HEK293 (cell line): ENCODE data around the gene ATXN10.

Experiments used
- CTCF ChIA-PET: fragments of 350-600 bp; formaldehyde crosslinking; extraction: SDS; loops from one replicate; lab custom pipeline; 2021; ENCODE audit warnings: antibody characterized with exemption; lab: Yijun Ruan, JAX
- POLR2A ChIA-PET: fragments of 300-600 bp; formaldehyde crosslinking; extraction: SDS; loops from one replicate; lab custom pipeline; 2020; ENCODE audit warnings: antibody characterized with exemption, inconsistent platforms; lab: Yijun Ruan, JAX
- H3K27ac ChIP-seq: fragments of 200-500 bp; sonication (Bioruptor generic); 2 replicates; pipeline ENCODE4 v1.5.1; 2014; ENCODE audit warnings: low read depth, low read length, control low read depth, inconsistent platforms; ENCODE audit errors: extremely low read depth
- H3K36me3 ChIP-seq, 2 experiments: fragments of 200-500 bp in 1 of 2; sonication (Bioruptor generic) in 1 of 2; 1 replicate in 1 of 2; 2 replicates in 1 of 2; pipeline ENCODE4 v1.5.1; 2014 to 2017; ENCODE audit warnings: inconsistent platforms in 2 of 2, low read length in 2 of 2; ENCODE audit not compliant: control insufficient read depth in 2 of 2, insufficient read depth in 1 of 2
- H3K4me1 ChIP-seq: fragments of 200-500 bp; sonication (Bioruptor generic); 2 replicates; pipeline ENCODE4 v1.5.1; 2014; ENCODE audit warnings: mild to moderate bottlenecking, low read length, inconsistent platforms; ENCODE audit not compliant: control insufficient read depth, insufficient read depth
- H3K4me3 ChIP-seq: 2 replicates; pipeline ENCODE4 v1.5.1; 2011; ENCODE audit warnings: low read depth, mild to moderate bottlenecking, control low read depth, low read length, moderate library complexity
- H3K9me3 ChIP-seq: fragments of 200-500 bp; sonication (Bioruptor generic); 2 replicates; pipeline ENCODE4 v1.5.1; 2014; ENCODE audit warnings: low read depth, low read length, inconsistent platforms; ENCODE audit not compliant: control insufficient read depth, insufficient read depth
- ZBTB20 ChIP-seq: fragments of 450-650 bp; formaldehyde crosslinking; IDR thresholded peaks from 2 replicates; pipeline ENCODE4 v1.5.1; 2016; ENCODE audit warnings: missing biosample characterization, missing genetic modification characterization
- ZBTB21 ChIP-seq: fragments of 450-650 bp; formaldehyde crosslinking; IDR thresholded peaks from 2 replicates; pipeline ENCODE4 v1.5.1; 2017; ENCODE audit warnings: missing biosample characterization, missing genetic modification characterization
- ZFP41 ChIP-seq: fragments of 450-650 bp; formaldehyde crosslinking; IDR thresholded peaks from 2 replicates; pipeline ENCODE4 v1.5.1; 2016; ENCODE audit warnings: missing biosample characterization, missing genetic modification characterization, borderline replicate concordance
- ZNF10 ChIP-seq: fragments of 450-650 bp; formaldehyde crosslinking; IDR thresholded peaks from 2 replicates; pipeline ENCODE4 v1.5.1; 2017; ENCODE audit warnings: missing biosample characterization, missing genetic modification characterization
- ZNF133 ChIP-seq: fragments of 450-650 bp; formaldehyde crosslinking; IDR thresholded peaks from 2 replicates; pipeline ENCODE4 v1.5.1; 2016; ENCODE audit warnings: missing biosample characterization, missing genetic modification characterization
- ZNF157 ChIP-seq: fragments of 450-650 bp; formaldehyde crosslinking; IDR thresholded peaks from 2 replicates; pipeline ENCODE4 v1.5.1; 2016; ENCODE audit warnings: missing biosample characterization, missing genetic modification characterization
- ZNF248 ChIP-seq: fragments of 450-650 bp; formaldehyde crosslinking; IDR thresholded peaks from 2 replicates; pipeline ENCODE4 v1.5.1; 2017; ENCODE audit warnings: missing biosample characterization, missing genetic modification characterization
- ZNF366 ChIP-seq: fragments of 450-650 bp; formaldehyde crosslinking; conservative IDR thresholded peaks from 2 replicates; pipeline ENCODE4 v1.5.1; 2016; ENCODE audit warnings: missing biosample characterization, missing genetic modification characterization
- ZNF404 ChIP-seq: fragments of 450-650 bp; formaldehyde crosslinking; IDR thresholded peaks from 2 replicates; pipeline ENCODE4 v1.5.1; 2017; ENCODE audit warnings: missing biosample characterization, missing genetic modification characterization
- ZNF488 ChIP-seq: fragments of 450-650 bp; formaldehyde crosslinking; IDR thresholded peaks from 2 replicates; pipeline ENCODE4 v1.5.1; 2016; ENCODE audit warnings: missing biosample characterization, missing genetic modification characterization
- ZNF529 ChIP-seq: fragments of 450-650 bp; formaldehyde crosslinking; IDR thresholded peaks from 2 replicates; pipeline ENCODE4 v1.5.1; 2017; ENCODE audit warnings: missing genetic modification characterization, missing biosample characterization; ENCODE audit not compliant: insufficient replicate concordance
- ZNF558 ChIP-seq: fragments of 450-650 bp; formaldehyde crosslinking; IDR thresholded peaks from 2 replicates; pipeline ENCODE4 v1.5.1; 2016; ENCODE audit warnings: missing biosample characterization, missing genetic modification characterization
- ZNF610 ChIP-seq: fragments of 450-650 bp; formaldehyde crosslinking; IDR thresholded peaks from 2 replicates; pipeline ENCODE4 v1.5.1; 2016; ENCODE audit warnings: missing biosample characterization, missing genetic modification characterization, borderline replicate concordance
- ZNF624 ChIP-seq: fragments of 450-650 bp; formaldehyde crosslinking; IDR thresholded peaks from 2 replicates; pipeline ENCODE4 v1.5.1; 2017; ENCODE audit warnings: missing biosample characterization, missing genetic modification characterization
- ZNF76 ChIP-seq: fragments of 450-650 bp; formaldehyde crosslinking; IDR thresholded peaks from 2 replicates; pipeline ENCODE4; 2016; ENCODE audit warnings: low read depth, missing biosample characterization, missing genetic modification characterization, borderline replicate concordance
- TF ChIP-seq, protein P1 (sequence below): fragments of 450-650 bp; formaldehyde crosslinking; IDR thresholded peaks from 2 replicates; pipeline ENCODE4 v1.5.1; 2017; ENCODE audit warnings: missing biosample characterization, missing genetic modification characterization
- TF ChIP-seq, protein P2 (sequence below): fragments of 450-650 bp; formaldehyde crosslinking; IDR thresholded peaks from 2 replicates; pipeline ENCODE4 v1.5.1; 2016; ENCODE audit warnings: missing biosample characterization, missing genetic modification characterization

The ATXN10 gene

DNA sequence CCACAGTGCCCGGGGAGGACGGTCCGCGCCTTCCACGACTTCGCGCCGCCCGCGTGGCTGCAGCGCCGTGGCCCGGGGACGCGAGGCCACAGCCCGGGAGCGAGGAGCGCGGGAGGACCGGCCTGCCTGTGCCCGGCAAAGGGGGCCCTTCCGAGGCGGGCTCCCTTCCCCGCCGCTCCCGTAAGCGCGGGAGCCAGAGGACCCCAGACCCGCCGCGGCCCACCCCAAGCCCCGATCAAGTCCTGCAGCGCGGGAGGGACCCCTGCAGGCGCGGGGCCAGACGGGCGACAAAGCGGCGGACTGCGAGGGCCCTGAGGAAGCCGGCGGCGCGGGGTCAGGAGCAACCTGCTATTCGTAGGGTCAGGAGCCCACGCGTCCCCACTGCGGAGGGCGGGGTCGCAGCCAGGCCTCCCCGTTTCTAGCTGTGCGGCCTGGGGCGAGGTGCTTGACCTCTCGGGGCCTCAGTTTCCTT, 195.0 kb downstream of the ATXN10 start:
- CTCF ChIA-PET = interaction anchor here (0.7 to 0.8 kb wide), 2 partner anchors 30 to 100 kb away, joined by 3 read pairs; no protein-coding TSS in a partner anchor
- POLR2A ChIA-PET = no interaction called here
- no peaks in the 10 kb centered on the region for H3K4me1 ChIP-seq
- no peak overlapping the region for H3K4me3 ChIP-seq
- H3K27ac ChIP-seq = no peak overlapping the region
- TF ChIP-seq ZNF624 (tag by site-specific recombination) (no peak), ZNF610 (tag by site-specific recombination) (no peak), ZFP41 (tag by site-specific recombination) (no peak), ZNF366 (tag by site-specific recombination) (no peak), ZBTB20 (tag by site-specific recombination) (no peak), ZNF529 (tag by site-specific recombination) (no peak), ZNF558 (tag by site-specific recombination) (no peak)
- TF ChIP-seq, all 188 proteins: peak for 0
- Histone ChIP-seq H3K36me3 (no peaks in the 10 kb centered on the region), H3K9me3 (no peaks in the 10 kb centered on the region)

DNA sequence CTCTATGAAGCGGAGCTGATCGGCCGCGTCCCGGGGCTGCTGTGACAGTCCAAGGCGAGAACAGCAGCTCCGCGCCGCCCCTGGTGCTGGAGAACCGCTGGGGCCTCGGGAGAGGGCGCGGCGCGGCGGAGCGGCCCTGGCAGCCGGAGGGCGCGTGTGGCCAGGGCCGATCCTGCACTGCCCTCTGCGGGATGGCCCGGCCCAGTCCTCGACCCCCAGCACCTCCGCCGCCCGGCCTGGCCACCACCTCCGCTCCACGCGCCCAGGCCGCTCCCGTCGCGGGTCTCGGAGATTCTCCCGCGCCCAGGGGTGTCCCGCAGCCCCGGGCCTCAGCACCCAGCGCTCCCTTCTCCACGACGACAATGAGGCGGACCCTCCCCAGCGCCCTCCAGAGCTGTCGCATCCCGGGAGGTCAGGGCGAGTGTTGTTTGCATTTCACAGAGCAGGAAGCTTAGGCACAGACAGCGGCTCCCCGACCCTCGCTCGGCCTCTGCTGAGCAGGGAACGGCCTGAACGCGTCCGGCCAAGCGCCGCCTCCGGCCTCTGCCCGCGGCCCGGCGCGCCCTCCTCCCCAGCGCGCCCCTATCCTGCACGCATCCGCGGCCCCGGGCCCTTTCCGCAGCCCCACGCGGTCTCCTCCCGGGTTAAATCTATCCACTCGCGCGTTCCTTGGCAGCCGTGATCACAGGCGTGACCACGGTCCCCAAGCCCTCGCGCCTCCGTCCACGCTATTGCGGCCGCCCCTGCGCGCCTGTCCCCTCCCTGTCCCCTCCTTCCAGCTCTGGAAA, 195.7 kb downstream of the ATXN10 start:
- Histone ChIP-seq H3K27ac (no peak overlapping the region), H3K4me1 (no peaks in the 10 kb centered on the region), H3K36me3 (no peaks in the 10 kb centered on the region), H3K4me3 (no peak overlapping the region), H3K9me3 (no peaks in the 10 kb centered on the region)
- TF ChIP-seq, protein P1, sequence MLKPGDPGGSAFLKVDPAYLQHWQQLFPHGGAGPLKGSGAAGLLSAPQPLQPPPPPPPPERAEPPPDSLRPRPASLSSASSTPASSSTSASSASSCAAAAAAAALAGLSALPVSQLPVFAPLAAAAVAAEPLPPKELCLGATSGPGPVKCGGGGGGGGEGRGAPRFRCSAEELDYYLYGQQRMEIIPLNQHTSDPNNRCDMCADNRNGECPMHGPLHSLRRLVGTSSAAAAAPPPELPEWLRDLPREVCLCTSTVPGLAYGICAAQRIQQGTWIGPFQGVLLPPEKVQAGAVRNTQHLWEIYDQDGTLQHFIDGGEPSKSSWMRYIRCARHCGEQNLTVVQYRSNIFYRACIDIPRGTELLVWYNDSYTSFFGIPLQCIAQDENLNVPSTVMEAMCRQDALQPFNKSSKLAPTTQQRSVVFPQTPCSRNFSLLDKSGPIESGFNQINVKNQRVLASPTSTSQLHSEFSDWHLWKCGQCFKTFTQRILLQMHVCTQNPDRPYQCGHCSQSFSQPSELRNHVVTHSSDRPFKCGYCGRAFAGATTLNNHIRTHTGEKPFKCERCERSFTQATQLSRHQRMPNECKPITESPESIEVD (tag by site-specific recombination) = no peak
- no peak for TF ChIP-seq ZNF157 (tag by site-specific recombination)
- TF ChIP-seq ZNF404 (tag by site-specific recombination) = no peak
- TF ChIP-seq ZNF488 (tag by site-specific recombination) = no peak
- no peak for TF ChIP-seq ZNF10 (tag by site-specific recombination)
- TF ChIP-seq ZNF248 (tag by site-specific recombination) = no peak
- TF ChIP-seq ZBTB21 (tag by site-specific recombination) = no peak
- no peak for TF ChIP-seq ZNF76 (tag by site-specific recombination)
- TF ChIP-seq, protein P2, sequence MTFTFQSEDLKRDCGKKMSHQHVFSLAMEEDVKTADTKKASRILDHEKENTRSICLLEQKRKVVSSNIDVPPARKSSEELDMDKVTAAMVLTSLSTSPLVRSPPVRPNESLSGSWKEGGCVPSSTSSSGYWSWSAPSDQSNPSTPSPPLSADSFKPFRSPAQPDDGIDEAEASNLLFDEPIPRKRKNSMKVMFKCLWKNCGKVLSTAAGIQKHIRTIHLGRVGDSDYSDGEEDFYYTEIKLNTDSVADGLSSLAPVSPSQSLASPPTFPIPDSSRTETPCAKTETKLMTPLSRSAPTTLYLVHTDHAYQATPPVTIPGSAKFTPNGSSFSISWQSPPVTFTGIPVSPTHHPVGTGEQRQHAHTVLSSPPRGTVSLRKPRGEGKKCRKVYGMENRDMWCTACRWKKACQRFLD (tag by site-specific recombination) = no peak
- TF ChIP-seq ZNF133 (tag by site-specific recombination) = no peak
- ChIA-PET POLR2A (no interaction called here), CTCF (interaction anchor here (0.7 to 0.8 kb wide), 2 partner anchors 29 to 99 kb away, joined by 3 read pairs; no protein-coding TSS in a partner anchor)
